Mucosa of descending colon (tissue), 3 donors: Measurements from ENCODE around the gene EYA4. TPM values are rescaled to one million over a fixed set of nuclear protein-coding genes. Genes with fewer than 3 reads are reported as not detected.

Experiments
- ATAC-seq: fragments of 200-7000 bp; cut with Tn5 transposase; one replicate; pipeline ENCODE4 v1.9.1; 2020; ENCODE audit warnings: mild to moderate bottlenecking, moderate library complexity
- DNase-seq, 3 donors: peaks; one replicate each; pipeline ENCODE4 v3.0.0-alpha.2; 2020
- H3K36me3 ChIP-seq: fragments of 200-600 bp; one replicate; pipeline ENCODE4 v1.8.0; 2021; ENCODE audit warnings: low read depth, mild to moderate bottlenecking
- H3K4me1 ChIP-seq: fragments of 200-600 bp; one replicate; pipeline ENCODE4 v1.8.0; 2021; ENCODE audit warnings: low read depth, mild to moderate bottlenecking
- H3K4me3 ChIP-seq: fragments of 200-600 bp; one replicate; pipeline ENCODE4 v1.8.0; 2021; ENCODE audit warnings: mild to moderate bottlenecking
- H3K9me3 ChIP-seq: fragments of 200-600 bp; one replicate; pipeline ENCODE4 v1.8.0; 2021; ENCODE audit warnings: mild to moderate bottlenecking
- CTCF ChIP-seq: fragments of 200-600 bp; IDR thresholded peaks from one replicate; pipeline ENCODE4 v1.8.0; 2022; ENCODE audit warnings: antibody characterized with exemption, mild to moderate bottlenecking
- intact Hi-C, 2 donors: fragments of 100-400 bp; cut with DNase I in 1 of 2; cut with micrococcal nuclease in 1 of 2; formaldehyde crosslinking; loops; one replicate each; pipeline versions ENCODE4 v1.11.0 to v1.11.1; 2022; cut with DNase I, micrococcal nuclease
- total RNA-seq, 3 donors: library from RNA; stranded (reverse); fragmentation: NEBNext Ultra II Directional in 2 of 3; extraction: Animal tissue kit (Norgen Biotek cat#: 25700) in 2 of 3; gene quantifications; one replicate each; pipeline versions ENCODE4 v1.2.1 to v1.2.4, GENCODE V29; 2021 to 2023
- donor health status: DM: no; HTN: no; CAD: no; lungs with moderate emphysema.
- donor health status: DM: no; HTN: no; CAD: no.
- donor health status: DM: no; HTN: yes; CAD: no.

EYA4 gene
- total RNA-seq, 3 donors from 2014 or later: 0.41 to 0.66 TPM; not detected in 1

GRCh38 chr6:133244519-133244918, 3.4 kb downstream of the EYA4 start:
- Histone ChIP-seq H3K36me3 (no peaks in the 10 kb centered on the region), H3K9me3 (no peaks in the 10 kb centered on the region), H3K4me1 (peaks cover 6% of the 10 kb centered on the region), H3K4me3 (no peak overlapping the region)
- TF ChIP-seq CTCF: no peak
- intact Hi-C loops: no loop called here
- ATAC-seq: no peak
- no peak for DNase-seq

DNA sequence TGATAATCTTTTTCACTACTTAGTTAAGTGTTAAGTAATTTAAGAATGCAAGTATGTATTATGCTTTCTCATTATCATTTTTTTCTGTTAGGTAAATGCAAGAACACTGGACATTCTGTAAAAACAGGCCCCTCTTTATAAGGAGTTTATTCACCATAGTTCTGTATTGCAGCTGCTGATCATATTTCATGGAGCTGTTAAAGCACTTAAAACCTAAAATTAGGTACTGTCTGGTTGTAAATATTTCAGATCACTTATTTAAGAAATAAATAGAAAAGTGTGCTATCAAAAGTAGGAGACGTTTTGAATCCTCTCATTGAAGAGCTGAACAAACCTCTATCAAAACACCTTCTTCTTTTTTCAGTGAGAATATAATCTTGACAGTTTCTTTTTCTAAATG, 3.9 kb downstream of the EYA4 start:
- TF ChIP-seq CTCF: no peak
- no peaks in the 10 kb centered on the region for H3K36me3 ChIP-seq
- ATAC-seq (no peak), DNase-seq (no peak)
- no peak overlapping the region for H3K4me3 ChIP-seq
- no peaks in the 10 kb centered on the region for H3K9me3 ChIP-seq
- intact Hi-C loops: no loop called here
- H3K4me1 ChIP-seq: peaks cover 6% of the 10 kb centered on the region

GRCh38 chr6:133245422-133245903, 4.3 kb downstream of the EYA4 start:
- H3K4me3 ChIP-seq: no peak overlapping the region
- intact Hi-C loops: no loop called here
- no peak for TF ChIP-seq CTCF
- no peaks in the 10 kb centered on the region for H3K9me3 ChIP-seq
- peaks cover 6% of the 10 kb centered on the region for H3K4me1 ChIP-seq
- H3K36me3 ChIP-seq: no peaks in the 10 kb centered on the region
- ATAC-seq: no peak
- no peak for DNase-seq

DNA sequence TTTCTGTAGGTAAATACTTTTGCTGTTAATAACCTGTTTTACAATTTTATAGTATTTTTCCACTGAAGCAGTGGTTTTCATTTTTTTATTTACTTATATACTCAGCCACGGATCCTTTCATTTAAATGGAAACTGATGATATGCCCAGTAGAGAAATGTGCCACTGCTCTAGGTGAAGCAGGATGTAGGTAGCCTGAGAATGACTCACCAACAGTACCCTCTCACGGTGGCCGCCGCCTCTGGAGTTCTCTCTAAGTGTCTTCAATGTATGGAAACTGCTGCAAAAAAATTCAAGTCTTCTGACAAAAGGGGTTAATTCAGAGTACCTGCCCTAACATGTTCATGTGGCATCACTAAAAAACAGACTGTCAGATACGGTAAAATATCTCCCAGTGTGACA, 6.4 kb downstream of the EYA4 start:
- intact Hi-C loops: no loop called here

GRCh38 chr6:133248241-133249001, 7.3 kb downstream of the EYA4 start:
- DNase-seq (no peak), ATAC-seq (no peak)
- H3K4me3 ChIP-seq: no peak overlapping the region
- H3K36me3 ChIP-seq: no peaks in the 10 kb centered on the region
- no peaks in the 10 kb centered on the region for H3K9me3 ChIP-seq
- TF ChIP-seq CTCF: no peak
- no peaks in the 10 kb centered on the region for H3K4me1 ChIP-seq
- intact Hi-C loops: no loop called here

More for the DNA sequence above, 6.4 kb downstream of the EYA4 start:
- no peak for TF ChIP-seq CTCF
- Histone ChIP-seq H3K4me3 (no peak overlapping the region), H3K4me1 (no peaks in the 10 kb centered on the region), H3K36me3 (no peaks in the 10 kb centered on the region), H3K9me3 (no peaks in the 10 kb centered on the region)
- no peak for ATAC-seq
- no peak for DNase-seq
